Stimulated activated CD4-positive, alpha-beta T cell treated with anti-CD3 and anti-CD28 coated beads, Interleukin-2, amount 100 ng/mL, for 4 hours (primary cell): Measurements from ENCODE around the gene DHRSX.
"Not testable (repeated sequence)": the region's sequence is repeated elsewhere in the genome, so short reads cannot be mapped to it uniquely, and the experiment has no call there.

ENCODE experiments used
- DNase-seq: peaks from one replicate; pipeline ENCODE4 v3.0.0-alpha.2; 2020; ENCODE audit warnings: low read depth

DHRSX gene

GRCh38 chrX:2314831-2315365, 185.9 kb downstream of the DHRSX start:
- no peak for DNase-seq

GRCh38 chrX:2313864-2314640, 186.7 kb downstream of the DHRSX start:
- no peak for DNase-seq

- DNase-seq = not testable (repeated sequence)
Observed at GRCh38 chrX:2312061-2312591, 188.7 kb downstream of the DHRSX start.

DNA sequence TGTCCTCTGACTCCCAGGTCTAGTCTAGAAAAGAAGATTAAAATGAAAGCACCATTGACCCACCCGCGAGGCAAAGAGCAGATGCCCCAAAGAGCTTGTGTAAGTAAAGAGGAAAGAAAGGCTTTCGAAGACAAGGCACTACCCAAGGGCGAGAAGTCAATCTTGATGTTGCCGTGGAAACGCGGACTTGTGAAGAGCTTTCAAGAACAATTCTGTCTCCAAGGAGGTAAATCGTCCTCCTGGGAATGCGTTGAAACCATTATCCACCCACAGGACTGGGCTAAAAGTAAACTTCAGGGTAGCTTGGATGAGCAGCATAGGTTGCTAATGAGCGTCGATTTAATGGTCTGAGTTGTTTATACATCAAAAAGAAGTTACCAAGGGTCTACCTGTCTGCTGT, 189.3 kb downstream of the DHRSX start:
- DNase-seq = no peak

GRCh38 chrX:2301901-2302300, 198.9 kb downstream of the DHRSX start:
- DNase-seq = no peak

- no peak for DNase-seq
Observed at GRCh38 chrX:2299871-2300270, 200.9 kb downstream of the DHRSX start.

DNA sequence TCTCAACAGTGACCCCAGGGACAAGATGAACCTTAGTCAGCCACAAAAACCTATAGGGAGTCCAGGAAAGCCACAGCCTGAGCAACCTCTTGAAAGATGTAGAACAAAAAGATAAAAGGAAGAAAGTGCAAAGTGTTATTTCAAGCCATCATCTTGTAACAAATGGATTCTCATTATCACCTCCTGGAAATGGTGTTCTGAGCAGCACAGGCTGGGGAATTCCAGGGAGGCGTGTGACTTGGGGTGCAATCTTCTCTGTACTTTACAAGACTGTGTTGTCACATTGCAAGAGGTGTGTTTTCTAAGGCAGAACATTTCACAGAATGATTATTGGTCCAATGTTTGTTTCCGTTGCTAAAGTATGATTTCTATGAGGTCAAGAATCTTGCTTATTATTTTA, 214.0 kb downstream of the DHRSX start:
- no peak for DNase-seq

DNA sequence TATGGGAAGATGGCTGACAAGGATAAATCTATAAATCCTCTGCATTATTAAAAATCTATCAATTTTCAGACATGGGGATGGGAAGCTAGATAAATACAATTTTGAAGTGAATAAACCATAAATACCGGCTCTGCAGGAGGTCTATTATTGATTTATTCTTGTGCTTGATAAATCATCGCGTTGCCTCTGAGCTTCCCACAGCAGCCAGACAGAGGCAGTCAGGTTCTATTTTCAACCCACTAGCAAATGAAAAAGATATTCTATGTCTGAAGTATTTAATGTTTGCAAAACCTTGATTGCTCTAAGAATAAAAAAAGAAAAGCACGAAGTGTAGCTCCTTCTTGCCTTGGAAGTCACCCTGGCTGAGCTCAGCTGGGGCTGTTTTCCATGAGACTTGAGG, 216.2 kb downstream of the DHRSX start:
- no peak for DNase-seq

DNA sequence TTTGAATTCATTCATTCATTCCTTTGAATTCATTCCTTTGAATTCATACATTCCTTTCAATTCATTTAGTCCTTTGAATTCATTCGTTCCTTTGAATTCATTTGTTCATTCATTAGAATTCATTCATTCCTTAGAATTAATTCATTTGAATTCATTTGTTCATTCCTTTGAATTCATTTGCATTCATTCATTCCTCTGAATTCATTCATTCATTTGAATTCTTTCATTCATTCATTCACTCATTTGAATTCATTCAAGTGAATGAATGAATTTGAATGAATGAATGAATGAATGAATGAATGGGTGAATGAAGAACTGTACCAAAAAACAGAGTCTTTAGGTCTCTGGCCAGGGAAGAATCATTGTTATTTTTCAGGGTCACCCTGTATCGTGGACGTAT, 216.6 kb downstream of the DHRSX start:
- no peak for DNase-seq

DNA sequence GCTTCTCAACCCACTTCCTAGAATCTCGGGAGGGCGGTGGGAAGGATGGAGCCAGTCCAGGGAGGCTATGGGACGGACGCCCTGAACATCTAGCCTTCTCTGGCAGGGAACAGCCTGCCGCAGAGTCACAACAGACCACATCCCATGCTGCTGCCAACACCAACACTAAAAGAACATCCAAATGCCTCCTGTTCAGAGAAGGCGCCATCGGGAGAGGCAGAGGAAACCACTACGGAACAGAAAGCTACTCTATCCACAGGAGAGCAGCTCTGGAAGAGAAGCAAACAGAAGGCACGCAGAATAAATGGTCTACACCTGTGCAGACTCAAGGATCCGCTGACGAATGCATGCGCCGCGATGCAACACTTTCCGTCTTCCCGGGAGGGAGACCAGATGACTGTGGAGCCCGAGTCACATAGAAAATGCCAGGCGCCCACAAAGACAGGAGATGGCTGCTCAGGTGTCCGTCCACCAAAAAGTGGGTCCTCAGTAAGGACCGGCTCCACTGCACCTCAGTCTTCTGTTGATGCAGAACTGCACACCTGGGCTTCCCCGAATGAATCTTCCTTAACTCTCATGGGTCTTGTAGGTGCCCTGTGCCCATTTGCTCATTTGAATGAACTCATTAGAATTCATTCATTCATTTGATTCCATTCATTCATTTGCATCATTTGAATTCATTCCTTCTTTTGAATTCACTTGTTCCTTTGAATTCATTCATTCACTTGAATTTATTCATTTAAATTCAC, 217.5 kb downstream of the DHRSX start:
- DNase-seq = no peak

DNA sequence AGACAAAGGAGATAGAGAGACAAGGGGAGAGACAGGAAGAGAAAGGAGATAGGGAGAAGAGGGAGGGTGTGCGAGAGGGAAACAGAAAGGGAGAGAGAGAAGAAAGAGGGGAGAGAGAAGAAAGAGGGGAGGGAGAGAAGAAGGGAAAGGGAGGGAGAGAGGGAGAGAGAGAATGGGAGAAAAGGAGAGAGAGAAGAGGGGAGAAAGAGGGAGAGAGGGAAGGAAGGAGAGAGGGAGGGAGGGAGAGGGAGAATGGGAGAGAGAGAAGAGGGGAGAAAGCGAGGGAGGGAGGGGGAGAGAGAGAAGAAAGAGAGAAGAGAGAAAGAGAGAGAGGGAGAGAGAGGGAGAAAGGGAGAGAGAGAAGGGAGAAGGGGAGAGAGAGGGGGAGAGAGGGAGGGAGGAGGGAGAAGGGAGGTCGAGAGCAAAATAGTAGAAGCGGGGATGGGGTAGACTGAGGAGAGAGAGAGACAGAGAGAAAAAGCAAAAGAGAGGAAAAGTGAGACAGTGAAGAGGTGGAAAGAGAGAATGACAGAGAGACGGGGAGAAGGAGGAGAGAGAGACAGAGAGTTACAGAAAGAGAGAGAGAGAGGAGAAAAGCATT, 218.2 kb downstream of the DHRSX start:
- no peak for DNase-seq

GRCh38 chrX:2272337-2272736, 228.4 kb downstream of the DHRSX start:
- DNase-seq = no peak

DNA sequence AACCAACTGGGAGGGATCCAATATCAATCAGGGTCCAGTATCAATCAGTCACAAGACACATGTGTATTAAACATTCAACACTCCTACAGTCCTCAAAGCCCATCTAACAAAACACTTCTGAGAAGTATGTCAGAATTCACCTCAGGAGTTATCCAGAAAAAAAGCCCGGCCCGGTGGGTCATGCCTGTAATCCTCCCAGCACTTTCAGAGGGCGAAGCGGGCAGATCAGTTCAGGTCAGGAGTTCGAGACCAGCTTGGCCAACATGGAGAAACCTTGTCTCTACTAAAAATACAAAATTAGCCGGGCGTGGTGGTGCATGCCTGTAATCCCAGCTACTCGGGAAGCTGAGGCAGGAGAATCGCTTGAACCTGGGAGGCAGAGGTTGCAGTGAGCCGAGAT, 229.2 kb downstream of the DHRSX start:
- not testable (repeated sequence) for DNase-seq

GRCh38 chrX:2270783-2271182, 230.0 kb downstream of the DHRSX start:
- DNase-seq = not testable (repeated sequence)

DNA sequence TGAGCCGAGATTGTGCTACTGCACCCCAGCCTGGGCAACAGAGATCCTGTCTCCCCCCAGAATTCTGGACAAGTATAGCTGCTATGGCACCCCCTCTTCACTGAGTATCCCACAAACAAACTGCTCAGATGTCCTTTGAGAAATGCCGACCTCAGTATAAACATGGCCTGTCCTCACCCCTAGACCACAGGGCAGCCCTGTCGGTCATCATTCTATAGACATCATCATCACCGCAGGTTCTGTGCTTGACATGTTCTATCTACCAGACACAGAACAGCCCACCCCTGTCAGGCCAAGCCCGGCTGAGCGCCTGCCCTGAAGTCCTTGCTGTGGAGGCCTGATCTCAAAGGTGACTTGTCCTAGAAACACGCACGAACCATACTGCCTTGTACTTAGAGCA, 232.9 kb downstream of the DHRSX start:
- no peak for DNase-seq

GRCh38 chrX:2266445-2267349, 234.1 kb downstream of the DHRSX start:
- no peak for DNase-seq

GRCh38 chrX:2265658-2266444, 234.9 kb downstream of the DHRSX start:
- DNase-seq = not testable (repeated sequence)

DNA sequence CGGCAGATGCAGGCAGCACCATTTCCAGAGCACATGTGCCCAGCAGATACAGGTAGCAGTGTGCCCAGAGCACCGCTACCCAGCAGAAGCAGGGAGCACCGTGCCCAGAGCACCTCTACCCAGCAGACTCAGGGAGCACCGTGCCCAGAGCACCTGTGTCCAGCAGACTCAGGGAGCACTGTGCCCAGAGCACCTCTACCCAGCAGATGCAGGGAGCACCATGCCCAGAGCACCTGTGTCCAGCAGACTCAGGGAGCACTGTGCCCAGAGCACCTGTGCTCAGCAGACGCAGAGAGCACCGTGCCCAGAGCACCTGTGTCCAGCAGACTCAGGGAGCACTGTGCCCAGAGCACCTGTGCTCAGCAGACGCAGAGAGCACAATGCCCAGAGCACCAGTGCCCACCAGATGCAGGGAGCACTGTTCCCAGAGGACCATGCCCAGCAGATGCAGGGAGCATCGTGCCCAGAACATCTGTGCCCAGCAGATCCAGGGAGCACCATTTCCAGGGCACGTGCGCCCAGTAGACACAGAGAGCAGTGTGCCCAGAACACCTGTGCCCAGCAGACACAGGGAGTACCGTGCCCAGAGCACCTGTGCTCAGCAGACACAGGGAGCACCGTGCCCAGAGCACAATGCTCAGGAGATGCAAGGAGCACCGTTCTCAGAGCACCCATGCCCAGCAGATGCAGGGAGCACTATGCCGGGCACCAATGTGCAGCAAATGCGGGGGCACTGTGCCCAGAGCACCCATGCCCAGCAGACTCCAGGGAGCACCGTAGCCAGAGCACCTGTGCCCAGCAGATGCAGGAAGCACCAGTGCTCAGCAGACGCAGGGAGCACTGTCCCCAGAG, 236.4 kb downstream of the DHRSX start:
- no peak for DNase-seq

DNA sequence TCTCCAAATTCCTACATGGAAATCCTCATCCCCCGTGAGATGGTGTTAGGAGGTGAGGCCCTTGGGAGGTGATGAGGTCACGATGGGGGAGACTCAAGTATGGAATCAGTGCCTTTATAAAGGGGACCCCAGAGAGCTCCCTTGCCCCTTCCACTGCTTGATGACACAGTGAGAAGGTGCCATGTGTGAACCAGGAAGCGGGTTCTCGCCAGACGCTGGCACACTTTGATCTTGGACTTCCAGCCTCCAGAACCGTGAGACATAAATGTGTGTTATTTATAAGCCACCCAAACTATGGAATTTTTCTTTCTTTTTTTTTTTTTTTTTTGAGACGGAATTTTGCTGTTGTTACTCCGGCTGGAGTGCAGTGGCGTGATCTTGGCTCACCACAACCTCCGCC, 237.6 kb downstream of the DHRSX start:
- DNase-seq = no peak

- DNase-seq = no peak
Observed at GRCh38 chrX:2262668-2263055, 238.1 kb downstream of the DHRSX start.
